ENCODE data around the gene CTSF. TPM values are rescaled to one million over a fixed set of nuclear protein-coding genes. Genes with fewer than 3 reads are reported as not detected.

Gene CTSF
- total RNA-seq, 1 donor from 2014 or later, result 45.5 TPM

GRCh38 chr11:66540598-66540997 lies 27.8 kb downstream of the CTSF start:
- peak; percentile 60 for DNase-seq (ENCODE audit: low spot score)
- peak; percentile 77 for ATAC-seq

- ATAC-seq (no peak), DNase-seq (ENCODE audit: low spot score) (no peak)
Measured at GRCh38 chr11:66539870-66540213, 28.6 kb downstream of the CTSF start.

- no peak for ATAC-seq
- no peak for DNase-seq (ENCODE audit: low spot score)
Measured at GRCh38 chr11:66539170-66539869, 29.1 kb downstream of the CTSF start.

- DNase-seq (ENCODE audit: low spot score) (no peak), ATAC-seq (no peak)
Measured at GRCh38 chr11:66532784-66533183, 35.6 kb downstream of the CTSF start.

- ATAC-seq, result no peak
- no peak for DNase-seq (ENCODE audit: low spot score)
Measured at GRCh38 chr11:66531841-66532240, 36.6 kb downstream of the CTSF start.

GRCh38 chr11:66530927-66531709 lies 37.3 kb downstream of the CTSF start:
- no peak for DNase-seq (ENCODE audit: low spot score)
- no peak for ATAC-seq

DNA sequence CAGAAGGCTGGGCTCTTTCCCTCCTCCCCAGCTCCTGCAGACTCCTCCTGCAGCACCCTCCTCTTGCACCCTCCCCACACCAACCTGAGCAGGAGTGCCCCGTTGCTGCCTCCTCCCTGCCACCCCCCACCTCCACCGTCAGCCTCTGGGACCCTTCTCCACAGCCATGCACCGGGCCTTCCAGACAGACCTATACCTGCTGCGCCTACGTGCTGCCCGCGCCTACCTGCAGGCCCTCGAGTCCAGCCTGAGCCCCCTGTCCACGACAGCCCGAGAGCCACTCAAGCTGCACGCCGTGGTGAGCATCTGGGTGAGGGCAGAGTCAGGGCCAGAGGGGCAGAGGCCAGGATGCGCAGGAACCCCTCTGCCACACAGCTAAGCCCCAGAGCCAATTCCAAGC lies 38.8 kb downstream of the CTSF start:
- no peak for DNase-seq (ENCODE audit: low spot score)
- peak; percentile 14 for ATAC-seq

GRCh38 chr11:66529069-66529468 lies 39.3 kb downstream of the CTSF start:
- DNase-seq (ENCODE audit: low spot score) (no peak), ATAC-seq (no peak)

GRCh38 chr11:66524304-66525040 lies 43.9 kb downstream of the CTSF start:
- DNase-seq (ENCODE audit: low spot score), result no peak
- ATAC-seq, result no peak

DNA sequence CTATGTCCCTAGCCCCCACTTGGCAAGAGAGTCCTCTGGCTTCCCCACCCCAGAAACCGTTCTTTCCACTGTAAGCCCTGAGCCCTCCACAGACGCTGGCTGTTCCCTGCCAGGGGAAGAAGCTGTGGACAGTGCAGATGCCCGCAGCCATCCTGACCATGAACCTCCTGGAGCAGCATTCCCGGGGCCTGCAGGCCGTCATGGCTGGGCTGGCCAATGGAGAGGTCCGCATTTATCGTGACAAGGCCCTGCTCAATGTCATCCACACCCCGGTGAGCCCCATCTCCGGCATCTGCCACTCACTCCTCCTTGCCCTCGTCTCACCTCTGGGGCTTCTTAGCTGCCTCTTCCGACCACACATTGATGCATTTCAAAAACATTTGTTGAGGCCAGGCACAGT lies 44.8 kb downstream of the CTSF start:
- ATAC-seq, result no peak
- DNase-seq (ENCODE audit: low spot score), result no peak

Other genes starting within 250 kb of the CTSF start
- 0.93 TPM for gene RIN1, start 232.2 kb downstream of the CTSF start, total RNA-seq
- 11.2 TPM for gene BRMS1, start 223.5 kb downstream of the CTSF start, total RNA-seq
- gene B4GAT1, start 221.0 kb downstream of the CTSF start, total RNA-seq, result 19.4 TPM
- 0.48 TPM for gene SLC29A2, start 196.8 kb downstream of the CTSF start, total RNA-seq
- gene NPAS4, start 147.6 kb downstream of the CTSF start, total RNA-seq, result not detected
- 28.5 TPM for gene MRPL11, start 129.8 kb downstream of the CTSF start, total RNA-seq
- 4.8 TPM for gene PELI3, start 101.7 kb downstream of the CTSF start, total RNA-seq
- 24.4 TPM for gene DPP3, start 88.2 kb downstream of the CTSF start, total RNA-seq
- gene BBS1, start 58.0 kb downstream of the CTSF start, total RNA-seq, result 11.6 TPM
- gene ZDHHC24, start 22.6 kb downstream of the CTSF start, total RNA-seq, result 6.9 TPM
- not detected for gene ACTN3, start 21.7 kb downstream of the CTSF start, total RNA-seq
- 0.10 TPM for gene CCDC87, start 24.5 kb upstream of the CTSF start, total RNA-seq
- gene CCS, start 24.6 kb upstream of the CTSF start, total RNA-seq, result 68.5 TPM
- gene RBM14, start 48.0 kb upstream of the CTSF start, total RNA-seq, result 31.5 TPM
- gene RBM4, start 70.1 kb upstream of the CTSF start, total RNA-seq, result 36.3 TPM
- 8.1 TPM for gene RBM4B, start 109.3 kb upstream of the CTSF start, total RNA-seq
- gene SPTBN2, start 160.6 kb upstream of the CTSF start, total RNA-seq, result 55.1 TPM